HG02759 (cell line): ENCODE results near the gene CDK19.

Experiments
- ATAC-seq: cut with Tn5 transposase; IDR thresholded peaks from one replicate; pipeline ENCODE4 v1.9.1; 2021; ENCODE audit warnings: mild to moderate bottlenecking, moderate library complexity; ENCODE audit not compliant: unreplicated experiment

Gene CDK19

DNA sequence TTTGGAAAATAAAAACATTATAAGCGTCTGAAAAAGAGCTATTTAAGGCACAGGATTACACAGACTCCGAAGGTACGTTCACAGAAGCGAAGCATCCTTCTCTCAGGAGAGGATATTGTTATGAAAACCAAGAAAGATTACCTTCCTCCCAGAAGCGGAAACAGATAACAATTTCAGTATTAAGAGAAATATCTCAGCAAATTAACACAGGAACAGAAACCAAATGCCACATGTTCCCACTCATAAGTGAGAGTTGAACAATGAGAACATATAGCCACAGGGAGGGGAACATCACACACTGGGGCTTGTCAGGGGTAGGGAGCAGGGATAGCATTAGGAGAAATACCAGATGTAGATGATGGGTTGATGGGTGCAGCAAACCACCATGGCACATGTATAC is 109.7 kb downstream of the CDK19 start:
- no peak for ATAC-seq

DNA sequence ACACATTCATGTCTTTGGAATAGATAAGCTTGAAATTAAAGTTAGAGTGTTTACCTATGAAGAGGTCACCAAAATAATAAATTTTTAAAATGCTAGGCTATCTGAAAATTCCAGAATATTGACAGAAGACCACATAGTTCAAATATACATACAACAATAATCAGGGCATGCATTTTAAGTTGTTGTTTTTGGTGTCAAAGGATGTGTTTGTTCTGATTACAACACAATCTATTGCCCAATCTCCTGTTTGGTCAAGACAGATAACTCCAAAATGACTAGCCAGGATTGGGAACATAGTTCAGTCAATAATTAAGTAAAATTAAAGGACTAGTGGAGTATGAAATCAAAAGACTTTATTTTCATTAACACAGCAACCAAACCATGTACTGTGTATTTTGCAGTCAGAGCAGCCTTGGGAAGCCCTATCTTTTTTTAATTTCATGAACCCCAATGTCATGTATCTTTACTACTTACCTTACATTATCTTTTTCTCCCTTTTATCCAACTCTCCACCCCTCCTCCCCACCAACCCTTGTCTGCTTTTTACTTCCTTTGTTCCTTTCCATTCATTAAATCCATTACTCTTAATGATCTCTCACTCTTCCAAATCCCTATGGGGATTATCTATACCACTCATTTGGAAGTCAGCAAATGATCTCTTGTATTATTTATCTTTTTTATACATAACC is 111.2 kb downstream of the CDK19 start:
- ATAC-seq = no peak

DNA sequence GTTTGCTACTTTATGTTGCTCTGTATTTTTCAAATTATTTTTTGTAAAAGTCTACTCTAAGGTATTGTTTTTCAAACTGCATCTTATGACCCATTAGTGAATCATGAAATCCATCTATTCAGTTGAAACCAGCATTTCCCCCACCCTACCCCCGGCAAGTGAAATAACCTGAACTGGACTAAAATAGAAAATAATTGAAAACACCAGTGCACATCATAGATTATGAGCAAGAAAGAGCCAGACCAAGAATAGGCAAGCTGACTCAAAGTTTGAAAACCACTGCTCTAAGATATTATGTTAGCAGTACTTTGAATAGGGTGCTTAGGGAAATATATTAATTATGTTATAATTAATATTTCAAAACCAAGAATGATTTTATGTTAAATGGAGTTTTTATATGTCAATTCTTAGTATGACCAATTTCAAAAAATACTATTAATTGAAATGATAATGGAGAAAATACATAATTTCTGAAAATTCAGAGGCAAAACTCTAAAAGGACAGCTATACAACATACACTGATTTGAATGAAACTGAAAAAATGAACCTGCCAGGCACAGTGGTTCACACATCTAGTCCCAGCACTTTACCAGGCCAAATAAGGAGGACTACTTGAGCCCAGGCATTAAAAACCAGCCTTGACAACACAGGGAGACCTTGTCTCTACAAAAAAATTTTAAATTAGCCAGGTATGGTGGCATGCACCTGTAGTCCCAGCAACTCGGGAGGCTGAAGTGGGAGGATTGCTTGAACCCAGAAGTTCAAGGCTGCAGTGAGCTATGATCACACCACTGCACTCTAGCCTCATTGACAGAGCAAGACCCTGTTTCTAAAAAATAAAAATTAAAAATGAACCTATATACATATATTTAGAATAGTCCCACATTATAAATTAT is 112.0 kb downstream of the CDK19 start:
- ATAC-seq = peak; percentile 43

DNA sequence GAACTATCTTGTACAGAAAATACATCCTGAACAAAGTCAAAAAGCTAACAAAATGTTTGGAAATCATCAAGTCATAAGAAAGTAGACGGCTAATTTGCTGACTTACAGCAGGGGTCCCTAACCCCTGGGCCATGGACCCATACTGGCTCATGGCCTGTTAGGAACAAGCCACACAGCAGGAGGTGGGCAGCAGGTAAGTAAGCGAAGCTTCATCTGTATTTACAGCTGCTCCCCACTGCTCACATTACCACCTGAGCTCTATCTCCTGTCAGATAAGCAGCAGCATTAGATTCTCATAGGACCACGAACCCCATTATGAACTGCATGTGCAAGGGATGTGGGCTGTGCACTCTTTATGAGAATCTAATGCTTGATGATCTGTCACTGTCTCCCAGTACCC is 115.5 kb downstream of the CDK19 start:
- ATAC-seq = no peak

DNA sequence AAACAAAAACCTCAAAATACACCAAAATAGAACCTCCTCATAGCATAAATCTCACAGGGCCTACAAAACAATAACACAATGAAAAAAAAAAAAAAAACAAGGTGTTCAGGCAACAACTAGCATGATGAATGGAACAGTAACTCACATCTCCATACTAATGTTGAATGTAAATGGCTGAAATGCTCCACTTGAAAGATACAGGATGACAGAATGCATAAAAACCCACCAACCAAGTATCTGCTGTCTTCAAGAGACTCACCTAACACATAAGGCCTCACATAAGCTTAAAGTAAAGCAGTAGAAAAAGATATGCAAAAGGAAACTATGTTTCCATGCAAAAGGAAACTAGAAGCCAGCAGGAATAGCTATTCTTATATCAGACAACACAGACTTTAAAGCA is 121.3 kb downstream of the CDK19 start:
- ATAC-seq = no peak

DNA sequence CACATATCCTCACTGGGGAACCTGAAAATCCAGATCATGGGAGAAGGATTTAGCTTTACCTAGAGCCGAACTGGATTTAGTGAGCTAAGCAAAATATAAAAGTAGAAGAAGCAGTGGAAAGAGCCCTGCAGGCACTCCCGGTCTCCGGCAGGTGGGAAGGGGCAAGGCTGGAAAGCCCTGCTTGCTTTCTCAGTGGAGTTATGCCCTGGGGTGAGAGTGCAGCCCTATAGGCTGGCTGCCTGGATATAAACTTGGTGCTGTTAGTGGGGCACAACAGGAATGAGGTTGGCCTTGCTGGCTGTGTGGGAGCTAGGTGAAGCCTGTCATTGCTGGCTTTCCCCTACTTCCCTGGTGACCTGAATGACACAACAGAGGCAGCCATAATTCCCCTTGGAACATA is 122.0 kb downstream of the CDK19 start:
- no peak for ATAC-seq

DNA sequence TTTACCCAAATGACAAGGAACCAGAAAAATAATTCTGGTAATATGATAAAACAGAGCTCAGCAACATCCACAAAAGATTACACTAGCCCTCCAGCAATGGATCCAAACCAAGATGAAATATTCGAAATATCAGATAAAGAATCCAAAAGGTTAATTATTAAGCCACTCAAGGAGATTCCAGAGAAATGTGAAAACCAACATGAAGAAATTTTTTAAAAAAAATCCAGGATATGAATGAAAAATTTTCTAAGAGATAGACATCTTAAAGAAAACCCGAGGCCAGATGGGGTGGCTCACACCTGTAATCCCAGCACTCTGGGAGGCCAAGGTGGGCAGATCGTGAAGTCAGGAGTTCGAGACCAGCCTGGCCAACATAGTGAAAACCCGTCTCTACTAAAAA is 124.4 kb downstream of the CDK19 start:
- ATAC-seq = no peak

DNA sequence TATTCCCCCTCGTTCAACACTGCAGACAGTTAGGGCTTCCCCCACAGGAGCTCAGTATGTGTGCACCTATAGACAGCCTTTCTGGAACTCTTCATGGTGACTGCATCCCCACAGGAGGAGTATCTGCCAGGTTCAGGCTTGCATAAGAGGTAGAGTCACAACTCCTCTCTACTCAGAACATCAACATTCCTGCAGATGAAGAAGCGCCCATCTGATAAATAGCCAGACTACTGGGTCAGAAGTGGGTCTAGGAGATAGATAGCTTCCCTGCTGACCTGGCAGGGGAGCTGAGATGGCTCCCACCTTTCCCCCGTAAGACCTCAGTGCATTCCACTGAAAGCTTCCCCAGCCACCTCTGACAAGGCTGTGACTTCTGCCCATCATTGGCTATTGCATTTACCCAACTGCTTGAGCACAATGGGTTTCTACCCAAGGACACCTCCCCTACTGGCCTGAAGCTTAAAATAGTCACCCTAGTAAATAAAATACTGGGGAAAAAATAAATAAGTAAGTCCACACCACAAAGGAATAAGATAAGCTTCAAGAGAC is 125.1 kb downstream of the CDK19 start:
- no peak for ATAC-seq

DNA sequence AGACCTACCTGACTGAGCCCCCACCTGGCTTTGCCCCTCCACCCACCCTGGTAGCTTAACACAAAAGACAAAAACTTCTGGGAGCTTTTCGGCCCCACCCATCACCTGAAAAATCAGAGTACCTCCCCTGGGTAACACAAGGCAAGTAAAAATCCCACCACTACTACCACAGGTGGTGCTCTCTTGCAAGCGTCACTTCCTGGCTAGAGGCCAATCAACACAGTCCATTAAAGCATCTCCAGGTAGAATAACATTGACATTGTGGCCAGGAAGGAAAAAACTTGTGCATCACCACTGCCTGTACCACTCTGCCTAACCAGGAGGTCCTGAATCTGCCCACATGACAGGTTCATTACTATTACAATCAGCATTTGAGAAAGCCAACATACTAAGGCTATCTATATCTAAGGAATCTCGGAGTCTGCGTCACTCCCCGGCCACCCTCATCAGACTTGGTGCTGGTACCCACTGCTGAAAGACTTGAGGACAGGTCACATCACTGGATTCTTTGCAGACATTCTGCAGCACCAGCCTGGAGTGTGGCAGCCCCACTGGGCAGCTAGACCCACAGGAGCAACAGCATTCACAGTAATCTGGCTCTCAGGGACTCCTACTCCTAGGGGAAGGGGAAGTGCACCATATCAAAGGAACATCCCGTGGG is 125.9 kb downstream of the CDK19 start:
- no peak for ATAC-seq

DNA sequence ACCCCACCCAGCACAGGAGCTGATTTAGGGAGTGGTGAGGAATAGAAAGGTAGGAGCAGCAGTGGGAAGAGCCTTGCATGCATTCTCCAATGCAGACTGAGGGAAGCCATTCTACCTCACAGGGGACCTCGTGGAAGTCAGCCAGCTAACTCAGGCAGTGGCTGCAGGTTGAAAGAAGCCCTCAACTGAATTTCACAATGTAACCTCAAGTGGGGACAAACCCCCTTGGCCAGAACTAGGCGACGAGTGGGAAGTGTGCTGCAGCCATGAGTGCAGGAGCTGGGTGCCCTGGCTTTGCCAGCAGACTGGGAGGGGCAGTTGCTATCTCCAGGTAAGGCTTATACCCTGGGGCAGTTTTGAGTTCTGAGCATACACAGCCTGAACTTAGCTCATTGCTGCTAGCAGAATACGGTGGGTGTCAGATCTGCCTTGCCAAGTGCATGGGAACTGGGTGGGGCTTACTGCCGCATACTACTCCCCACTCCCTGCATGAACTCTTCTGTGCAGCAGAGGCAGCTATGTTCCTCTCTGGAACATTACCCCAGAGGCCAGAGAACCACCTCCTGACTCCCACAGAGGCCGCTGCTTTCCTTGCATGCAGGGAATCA is 126.5 kb downstream of the CDK19 start:
- ATAC-seq = no peak

DNA sequence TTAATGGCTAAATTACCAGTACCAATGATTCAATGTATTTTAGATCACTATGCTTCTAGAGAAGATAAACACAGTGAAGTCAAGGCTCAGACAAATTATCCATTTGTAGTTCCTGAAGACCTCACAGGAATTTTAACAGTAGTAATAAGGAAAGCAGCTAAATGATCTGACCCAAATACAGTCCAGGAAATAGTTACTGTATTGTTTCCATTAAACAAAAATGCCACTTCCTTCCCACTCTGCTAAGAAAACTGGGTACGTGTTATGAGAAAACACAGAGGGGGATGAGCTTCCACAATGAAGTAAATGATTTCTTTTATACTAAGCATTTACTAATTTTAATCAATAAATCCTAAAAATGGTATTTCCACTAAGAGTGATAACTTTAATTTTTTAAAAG is 127.9 kb downstream of the CDK19 start:
- no peak for ATAC-seq

DNA sequence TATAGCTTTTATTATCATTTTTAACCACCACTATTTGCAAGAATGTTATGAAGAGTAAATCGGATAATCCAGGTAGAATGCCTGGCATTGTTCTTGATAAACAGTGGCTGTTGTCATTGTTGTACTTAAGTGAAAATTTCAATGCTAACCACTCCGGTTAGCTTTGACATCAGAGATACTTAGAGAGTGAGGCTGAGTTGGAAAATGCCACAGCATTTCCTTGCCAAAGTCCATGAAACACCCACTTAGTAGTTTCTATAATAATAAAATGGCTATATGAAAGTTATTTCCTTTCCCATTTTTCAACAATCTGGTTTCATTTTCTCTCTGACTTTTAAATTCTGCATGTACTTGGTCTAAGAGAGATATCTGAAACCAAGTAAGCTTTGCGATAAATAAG is 132.0 kb downstream of the CDK19 start:
- no peak for ATAC-seq

DNA sequence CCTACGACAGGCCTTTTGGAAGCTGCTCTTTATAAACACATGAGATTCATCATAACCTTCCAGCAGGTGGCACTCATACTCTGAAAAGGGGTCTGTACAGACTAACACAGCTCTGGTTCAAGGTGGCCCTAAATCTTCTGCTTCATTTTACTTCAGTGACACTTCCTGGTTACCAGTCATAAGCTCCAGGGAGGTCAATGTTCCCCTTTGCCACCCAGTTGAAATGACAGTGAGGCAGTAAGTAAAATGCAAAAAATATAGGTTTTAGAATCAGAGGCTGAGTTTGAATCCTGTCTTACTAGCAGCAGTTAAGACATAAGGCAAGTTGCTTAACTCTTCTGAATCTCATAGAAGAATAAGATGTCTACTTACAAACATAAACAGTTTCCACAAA is 132.8 kb downstream of the CDK19 start:
- ATAC-seq = peak; percentile 94

DNA sequence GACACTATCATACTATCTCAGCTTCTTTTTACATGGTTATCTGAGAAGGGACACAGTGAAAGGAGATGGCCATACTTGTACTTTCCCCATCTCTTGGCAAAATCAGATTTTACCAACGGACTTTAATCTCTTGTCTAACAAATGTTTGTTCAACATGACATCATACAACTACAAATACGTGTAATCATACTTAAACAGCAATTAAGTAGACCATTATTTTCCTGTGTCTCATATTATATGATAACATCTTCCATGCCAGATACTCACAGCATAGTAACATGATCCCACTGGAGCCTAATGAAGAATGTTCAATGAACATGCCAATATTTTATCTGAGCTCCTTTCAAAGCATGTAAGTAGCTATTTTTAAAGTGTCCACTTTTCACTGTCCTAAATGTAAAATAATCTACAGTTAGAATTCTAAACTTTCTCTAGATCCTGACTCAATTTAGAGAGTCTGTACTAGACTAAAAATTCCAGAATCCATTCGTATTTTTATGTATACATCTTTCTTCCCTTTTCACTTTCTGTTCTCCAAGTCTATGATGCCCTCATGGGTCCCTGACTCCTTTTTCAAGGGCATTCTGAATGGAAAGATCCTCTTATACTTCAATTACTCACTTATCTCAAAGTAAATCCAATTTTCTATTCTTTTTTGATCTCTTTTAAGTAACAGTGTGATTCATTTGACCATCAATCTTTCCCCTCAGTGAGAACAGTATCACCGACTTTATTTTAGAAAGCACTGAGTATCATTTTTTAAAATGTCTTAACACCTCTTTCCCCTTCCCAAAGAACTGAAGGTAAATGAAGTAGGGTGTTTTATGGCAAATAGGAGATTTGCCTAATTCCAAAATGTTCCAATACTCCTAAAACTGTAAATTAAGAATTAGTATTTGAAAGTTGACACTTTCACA is 133.5 kb downstream of the CDK19 start:
- ATAC-seq = peak; percentile 23

DNA sequence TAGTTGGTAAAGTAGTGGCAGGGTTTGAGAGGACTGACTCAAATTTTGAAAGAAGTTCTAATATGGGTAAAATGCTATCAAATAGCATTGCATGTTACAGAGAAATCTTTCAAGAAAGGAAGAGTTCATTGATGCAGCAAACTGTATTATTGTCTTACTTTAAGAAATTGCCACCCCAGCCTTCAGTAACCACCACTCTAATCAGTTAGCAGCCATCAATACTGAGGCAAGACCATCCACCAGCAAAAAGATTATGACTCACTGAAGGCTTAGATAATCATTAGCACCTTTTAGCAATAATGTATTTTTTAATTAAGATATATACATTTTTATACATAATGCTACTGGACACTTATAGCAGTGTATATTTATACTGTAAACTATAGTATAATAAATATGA is 138.9 kb downstream of the CDK19 start:
- ATAC-seq = no peak

DNA sequence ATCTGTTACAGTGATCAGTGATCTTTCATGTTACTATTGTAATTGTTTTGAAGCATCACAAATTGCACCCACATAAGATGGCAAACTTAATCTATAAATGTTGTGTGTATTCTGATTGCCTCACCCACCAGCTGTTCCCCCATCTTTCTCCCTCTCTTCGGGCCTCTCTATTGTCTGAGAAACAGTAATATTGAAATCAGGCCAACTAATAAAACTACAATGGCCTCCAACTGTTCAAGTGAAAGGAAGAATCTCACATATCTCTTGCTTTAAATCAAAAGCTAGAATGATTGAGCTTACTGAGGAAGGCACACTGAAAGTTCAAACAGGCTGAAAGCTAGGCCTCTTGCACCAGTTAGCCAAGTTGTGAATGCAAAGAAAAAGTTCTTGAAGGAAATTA is 141.2 kb downstream of the CDK19 start:
- ATAC-seq = no peak

DNA sequence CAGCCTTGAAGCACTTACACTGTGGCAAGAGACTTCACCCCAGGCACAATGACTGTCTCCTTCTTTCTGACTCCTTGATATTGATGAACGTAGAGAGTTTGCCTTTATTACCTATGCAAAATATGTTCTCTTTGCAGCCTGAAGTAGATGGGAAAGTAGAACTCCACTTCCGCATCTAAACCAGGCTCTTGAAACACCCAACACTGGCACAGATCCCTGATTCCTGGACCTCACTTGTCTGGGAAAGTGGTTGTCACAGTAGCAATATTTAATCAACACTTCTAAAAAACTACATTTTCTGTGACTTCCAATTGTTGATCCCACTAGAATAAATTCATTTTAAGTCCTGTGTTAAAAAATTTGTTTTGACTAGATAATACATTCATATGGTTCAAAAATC is 143.1 kb downstream of the CDK19 start:
- ATAC-seq = no peak

DNA sequence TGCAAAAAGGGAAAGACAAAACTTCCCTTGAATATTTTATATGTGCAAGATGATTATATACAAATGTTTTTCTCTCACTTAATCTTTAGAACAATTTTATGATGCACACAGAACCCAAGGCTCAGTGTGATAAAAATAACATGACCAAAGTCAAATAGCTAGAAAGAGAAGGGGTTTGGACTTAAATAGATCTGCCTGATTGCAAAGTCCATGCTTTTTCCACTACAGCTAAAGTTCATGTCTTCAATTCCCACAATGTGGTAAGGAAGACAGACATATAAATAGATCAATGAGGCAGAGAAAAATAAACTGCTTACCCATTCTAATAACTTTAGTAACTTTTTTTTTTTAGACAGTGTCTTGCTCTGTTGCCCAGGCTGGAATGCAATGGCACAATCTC is 143.8 kb downstream of the CDK19 start:
- ATAC-seq = no peak

DNA sequence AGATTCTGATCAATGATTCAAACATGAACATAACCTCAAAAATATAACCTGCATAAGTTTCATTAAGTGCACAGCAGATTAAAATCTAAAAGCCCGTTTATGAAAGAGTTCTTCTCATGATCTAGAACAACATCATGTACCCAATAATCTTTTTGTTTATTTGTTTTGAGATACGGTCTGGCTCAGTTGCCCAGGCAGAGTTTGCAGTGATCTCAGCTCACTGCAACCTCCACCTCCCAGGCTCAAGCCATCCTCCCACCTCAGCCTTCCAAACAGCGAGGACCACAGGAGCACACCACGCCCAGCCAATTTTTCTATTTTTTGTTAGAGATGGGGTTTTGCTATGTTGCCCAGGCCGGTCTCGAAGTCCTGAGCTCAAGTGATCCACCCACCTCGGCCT is 149.7 kb downstream of the CDK19 start:
- ATAC-seq = no peak

DNA sequence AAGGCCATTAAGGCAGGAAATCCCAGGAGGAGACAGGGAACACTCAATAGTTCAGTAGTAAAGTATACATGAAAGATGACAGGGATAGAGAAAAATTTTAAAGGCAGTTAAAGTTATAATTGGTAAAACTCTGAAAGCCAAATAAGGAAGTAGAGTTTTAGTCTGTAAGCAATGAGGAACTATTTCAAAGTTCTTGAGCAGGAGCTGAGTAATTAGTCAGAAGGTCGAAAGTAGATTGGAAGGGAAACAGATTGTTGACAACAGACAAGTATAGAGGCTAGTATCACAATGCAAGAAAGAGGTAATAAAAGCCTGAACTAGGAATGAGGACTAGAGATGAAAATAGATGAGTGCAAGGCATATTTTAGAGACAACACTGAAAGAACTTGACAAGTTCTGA is 150.3 kb downstream of the CDK19 start:
- ATAC-seq = peak; percentile 49
